ENCODE data around the gene CACNA2D3.
A peak's percentile ranks its signal among the peaks of the same experiment; 100 is the strongest.
"Not testable (repeated sequence)": the region's sequence is repeated elsewhere in the genome, so short reads cannot be mapped to it uniquely, and the experiment has no call there.

Gene CACNA2D3

GRCh38 chr3:54593653-54594052 lies 471.3 kb downstream of the CACNA2D3 start:
- no peak for DNase-seq

- DNase-seq = no peak
Observed at GRCh38 chr3:54596087-54596486, 473.7 kb downstream of the CACNA2D3 start.

- DNase-seq = no peak
Observed at GRCh38 chr3:54599716-54600115, 477.4 kb downstream of the CACNA2D3 start.

GRCh38 chr3:54600441-54601204 lies 478.3 kb downstream of the CACNA2D3 start:
- DNase-seq = no peak

GRCh38 chr3:54604495-54604894 lies 482.1 kb downstream of the CACNA2D3 start:
- no peak for DNase-seq

GRCh38 chr3:54608041-54608440 lies 485.7 kb downstream of the CACNA2D3 start:
- no peak for DNase-seq

GRCh38 chr3:54619053-54619452 lies 496.7 kb downstream of the CACNA2D3 start:
- DNase-seq = no peak

- no peak for DNase-seq
Observed at GRCh38 chr3:54619531-54619930, 497.2 kb downstream of the CACNA2D3 start.

- peak; percentile 82 for DNase-seq
Observed at GRCh38 chr3:54621184-54621583, 498.8 kb downstream of the CACNA2D3 start.

GRCh38 chr3:54622678-54623077 lies 500.3 kb downstream of the CACNA2D3 start:
- no peak for DNase-seq

GRCh38 chr3:54625805-54626787 lies 503.7 kb downstream of the CACNA2D3 start:
- DNase-seq = no peak

- no peak for DNase-seq
Observed at GRCh38 chr3:54628888-54629441, 506.6 kb downstream of the CACNA2D3 start.

- DNase-seq = no peak
Observed at GRCh38 chr3:54630101-54630623, 507.8 kb downstream of the CACNA2D3 start.

- DNase-seq = not testable (repeated sequence)
Observed at GRCh38 chr3:54631001-54631400, 508.6 kb downstream of the CACNA2D3 start.

- peak; percentile 16 for DNase-seq
Observed at GRCh38 chr3:54631516-54632325, 509.4 kb downstream of the CACNA2D3 start.

GRCh38 chr3:54632326-54632665 lies 509.9 kb downstream of the CACNA2D3 start:
- DNase-seq = no peak

GRCh38 chr3:54632834-54633233 lies 510.5 kb downstream of the CACNA2D3 start:
- no peak for DNase-seq

GRCh38 chr3:54633444-54634121 lies 511.2 kb downstream of the CACNA2D3 start:
- DNase-seq = peak; percentile 31

- DNase-seq = no peak
Observed at GRCh38 chr3:54634122-54634469, 511.7 kb downstream of the CACNA2D3 start.

GRCh38 chr3:54639790-54640372 lies 517.5 kb downstream of the CACNA2D3 start:
- not testable (repeated sequence) for DNase-seq

- no peak for DNase-seq
Observed at GRCh38 chr3:54641226-54642014, 519.1 kb downstream of the CACNA2D3 start.
